Myocyte (in vitro differentiated cells): ENCODE results near the gene P2RX6. TPM values are rescaled to one million over a fixed set of nuclear protein-coding genes. Genes with fewer than 3 reads are reported as not detected.
"Not testable (repeated sequence)": the region's sequence is repeated elsewhere in the genome, so short reads cannot be mapped to it uniquely, and the experiment has no call there.

Source experiments
- DNase-seq: peaks from one replicate; pipeline ENCODE4 v3.0.0-alpha.2; 2012; ENCODE audit warnings: low read depth
- total RNA-seq: library from RNA; depleted of rRNA; stranded (reverse); fragments of >200 nt; gene quantifications from 2 replicates; pipeline ENCODE4 v1.2.3, GENCODE V29; 2014

Gene P2RX6
- total RNA-seq, 1 donor from 2014 or later = 72.8 TPM

DNA sequence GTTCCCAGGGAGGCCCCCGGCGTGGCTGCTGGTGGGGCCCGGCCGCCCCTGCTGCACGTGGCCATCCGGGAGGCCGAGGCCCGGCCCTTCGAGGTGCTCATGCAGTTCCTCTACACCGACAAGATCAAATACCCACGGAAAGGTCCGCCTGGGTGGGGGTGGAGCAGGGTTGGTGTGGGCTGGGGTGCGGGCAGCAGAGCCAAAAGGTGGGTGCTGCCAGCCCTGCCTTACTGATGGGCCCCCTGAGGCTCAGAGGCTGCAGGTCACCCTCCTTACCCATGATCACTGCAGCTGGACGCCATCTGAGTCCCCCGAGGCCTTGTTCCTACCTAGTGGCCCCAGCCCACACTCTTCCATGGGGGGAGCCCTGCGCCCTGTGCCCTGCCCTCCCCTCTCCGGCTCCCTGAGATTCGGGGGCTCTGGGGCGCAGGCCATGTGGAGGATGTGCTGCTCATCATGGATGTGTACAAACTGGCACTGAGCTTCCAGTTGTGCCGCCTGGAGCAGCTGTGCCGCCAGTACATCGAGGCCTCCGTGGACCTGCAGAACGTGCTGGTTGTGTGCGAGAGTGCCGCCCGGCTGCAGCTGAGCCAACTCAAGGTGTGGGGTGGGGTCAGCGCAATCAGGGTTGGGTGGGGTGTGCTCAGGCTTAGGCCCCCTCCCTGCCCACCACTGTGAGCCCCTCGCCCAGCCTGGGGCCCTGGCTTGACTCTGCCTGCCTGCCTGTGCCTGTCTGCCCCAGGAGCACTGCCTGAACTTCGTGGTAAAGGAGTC is 20.6 kb upstream of the P2RX6 start:
- DNase-seq = no peak

DNA sequence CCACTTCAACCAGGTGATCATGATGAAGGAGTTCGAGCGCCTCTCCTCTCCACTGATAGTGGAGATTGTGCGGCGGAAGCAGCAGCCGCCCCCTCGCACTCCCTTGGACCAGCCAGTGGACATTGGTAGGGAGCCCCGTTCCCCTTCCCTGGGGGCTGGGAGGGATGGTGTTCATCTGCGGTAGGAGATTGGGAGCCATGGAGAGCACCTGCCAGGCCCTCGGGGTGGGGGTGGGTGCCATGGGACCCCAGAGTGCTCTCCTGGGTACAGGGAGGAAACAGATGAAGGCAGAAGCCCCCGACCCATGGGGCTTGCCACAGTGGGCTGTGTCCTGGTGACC is 20.1 kb upstream of the P2RX6 start:
- no peak for DNase-seq

- DNase-seq = no peak
These were observed 19.5 kb upstream of the P2RX6 start for GRCh38 chr22:20995329-20996030.

- no peak for DNase-seq
These were observed 18.9 kb upstream of the P2RX6 start for GRCh38 chr22:20996031-20996410.

- no peak for DNase-seq
These were observed 18.1 kb upstream of the P2RX6 start for GRCh38 chr22:20996598-20997535.

DNA sequence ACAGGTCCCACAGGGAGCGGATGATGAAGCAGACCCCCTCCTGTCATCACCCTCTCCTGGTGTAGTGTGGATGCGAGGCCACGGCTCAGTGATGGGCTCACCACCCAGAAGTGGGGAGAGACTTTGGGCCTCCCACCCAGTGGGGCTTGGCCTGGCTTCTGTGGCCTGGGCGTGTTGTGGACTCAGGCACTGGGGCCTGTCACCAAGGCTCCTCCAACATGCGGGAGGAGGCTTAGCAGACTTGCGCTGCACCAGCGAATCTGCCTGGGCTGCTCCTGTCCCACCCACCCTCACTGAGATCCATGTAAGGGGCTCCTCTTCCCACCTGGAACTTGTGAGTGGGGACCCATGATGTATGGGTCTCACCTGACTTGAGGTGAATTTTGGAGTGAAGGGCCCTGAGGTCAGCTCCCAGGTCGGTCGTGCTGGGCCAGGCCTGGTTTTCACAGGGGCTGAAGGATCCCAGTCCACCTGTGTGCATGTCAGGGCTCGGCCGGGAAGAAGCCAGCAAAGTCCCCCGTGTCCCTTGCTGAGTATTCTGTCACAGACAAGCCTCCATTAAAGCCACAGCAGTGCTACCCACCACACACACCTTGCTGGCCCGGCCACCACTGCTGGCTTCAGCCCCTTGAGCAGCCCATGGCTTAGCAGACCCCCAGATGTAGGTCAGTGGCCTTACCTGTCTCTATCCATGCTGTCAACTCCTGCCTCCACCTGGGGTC is 17.3 kb upstream of the P2RX6 start:
- DNase-seq = no peak

- no peak for DNase-seq
These were observed 16.3 kb upstream of the P2RX6 start for GRCh38 chr22:20998411-20999336.

GRCh38 chr22:20999350-21000206 is 15.4 kb upstream of the P2RX6 start:
- no peak for DNase-seq

DNA sequence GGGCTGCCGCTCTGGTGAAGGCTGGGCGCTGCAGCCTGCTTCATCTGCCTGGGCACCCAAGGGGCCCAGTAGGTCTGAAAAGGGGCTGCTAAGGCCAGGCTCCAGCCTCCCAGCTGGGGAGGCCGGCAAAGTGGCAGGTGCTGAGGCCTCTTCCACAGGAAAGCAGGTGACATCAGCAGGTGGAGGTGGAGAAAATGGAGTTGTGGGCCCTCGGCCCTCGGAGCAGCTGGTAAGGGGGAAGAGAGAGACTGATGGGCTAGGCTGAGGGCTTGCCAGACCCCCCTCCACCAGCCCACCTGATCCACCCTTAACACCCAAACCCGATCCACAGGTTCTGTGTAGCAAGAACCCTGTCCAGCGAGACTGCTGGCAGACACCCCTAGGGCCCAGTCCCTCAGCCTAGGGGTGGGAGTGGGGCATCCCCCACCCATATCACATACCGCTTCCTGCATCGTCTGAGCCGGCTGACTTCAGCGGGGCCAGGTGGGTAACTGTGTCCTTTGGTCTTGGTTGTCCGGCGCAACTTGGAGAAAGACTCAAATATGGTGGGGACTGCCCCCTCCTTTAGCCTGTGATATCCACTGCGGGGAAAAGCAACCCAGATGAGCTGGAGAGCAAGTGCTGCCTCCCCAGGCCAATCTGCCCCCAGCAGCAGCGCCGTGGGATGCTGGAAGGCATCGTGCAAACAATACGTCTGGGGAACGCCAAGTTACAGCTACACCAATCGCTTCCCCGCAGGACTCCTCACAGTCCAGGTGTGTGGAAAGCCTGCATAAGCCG is 14.6 kb upstream of the P2RX6 start:
- DNase-seq = no peak

DNA sequence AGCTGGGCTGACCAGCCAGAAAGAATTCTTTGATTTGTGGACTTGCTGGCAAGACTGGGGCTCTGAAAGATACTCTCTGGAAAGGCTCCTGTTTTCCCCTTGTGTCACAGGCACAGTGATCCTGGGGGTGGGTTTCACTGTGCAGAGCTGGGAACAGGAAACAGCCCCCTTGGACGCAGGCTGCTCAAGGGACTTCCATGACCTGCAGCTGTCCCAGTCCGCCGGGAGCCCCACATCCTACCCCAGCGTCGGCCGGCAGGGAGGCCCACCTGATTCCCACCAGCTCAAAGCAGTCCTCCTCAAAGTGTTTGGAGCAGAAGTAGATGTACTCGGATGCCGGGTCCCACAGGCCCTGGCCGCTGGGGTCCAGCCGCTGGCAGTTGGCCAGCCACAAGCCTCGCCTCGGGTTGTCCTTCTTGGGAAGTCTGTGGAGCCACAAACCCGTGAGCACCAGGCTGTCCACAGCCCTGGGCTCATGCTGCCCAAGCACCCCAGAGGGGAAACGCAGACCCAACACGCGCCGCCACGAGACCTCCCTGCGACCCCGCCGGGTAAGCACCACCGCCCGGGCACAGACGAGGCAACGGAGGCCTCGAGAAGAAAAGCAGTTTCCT is 13.9 kb upstream of the P2RX6 start:
- no peak for DNase-seq

- peak; percentile 97 for DNase-seq
These were observed 13.2 kb upstream of the P2RX6 start, which contains the start of gene THAP7 for GRCh38 chr22:21001601-21002325. TSS of gene THAP7 (minus strand) at chr22:21002118. CDS start at chr22:21001911, 207 bp downstream.

DNA sequence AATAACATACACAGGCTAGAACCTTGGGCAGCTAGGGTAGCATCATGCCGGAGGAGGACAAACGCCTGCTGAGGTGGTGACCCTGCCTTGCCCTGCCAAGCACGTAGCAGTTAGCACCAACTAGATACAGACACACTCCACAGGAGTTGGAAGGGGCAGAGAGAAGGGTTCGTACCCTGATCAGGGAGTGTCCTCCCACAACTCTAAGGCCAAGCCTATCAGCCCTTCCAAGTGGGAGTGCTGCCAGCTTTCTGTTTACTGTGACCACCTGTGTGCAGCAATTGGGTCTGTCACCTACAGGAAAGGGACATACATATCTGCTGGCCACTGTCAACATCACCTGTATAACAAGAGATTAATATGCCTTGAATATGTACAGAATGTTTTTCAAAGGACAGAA is 11.2 kb upstream of the P2RX6 start:
- no peak for DNase-seq

DNA sequence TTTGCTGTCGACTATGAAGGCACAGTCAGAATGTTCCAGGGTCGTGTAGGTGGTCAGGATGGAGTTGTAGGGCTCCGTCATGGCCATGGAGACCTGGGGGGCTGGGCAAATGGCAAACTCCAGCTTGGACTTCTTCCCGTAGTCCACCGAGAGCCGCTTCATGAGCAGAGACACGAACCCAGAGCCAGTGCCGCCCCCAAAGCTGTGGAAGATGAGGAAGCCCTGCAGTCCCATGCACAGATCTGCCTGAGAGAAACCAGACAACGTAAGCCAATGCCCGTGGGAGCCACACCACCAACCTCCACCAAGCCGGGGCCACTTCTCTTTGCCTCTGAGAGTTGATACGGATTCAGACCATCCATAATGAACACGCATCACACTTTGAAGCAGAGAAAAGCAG is 5.8 kb upstream of the P2RX6 start:
- not testable (repeated sequence) for DNase-seq

DNA sequence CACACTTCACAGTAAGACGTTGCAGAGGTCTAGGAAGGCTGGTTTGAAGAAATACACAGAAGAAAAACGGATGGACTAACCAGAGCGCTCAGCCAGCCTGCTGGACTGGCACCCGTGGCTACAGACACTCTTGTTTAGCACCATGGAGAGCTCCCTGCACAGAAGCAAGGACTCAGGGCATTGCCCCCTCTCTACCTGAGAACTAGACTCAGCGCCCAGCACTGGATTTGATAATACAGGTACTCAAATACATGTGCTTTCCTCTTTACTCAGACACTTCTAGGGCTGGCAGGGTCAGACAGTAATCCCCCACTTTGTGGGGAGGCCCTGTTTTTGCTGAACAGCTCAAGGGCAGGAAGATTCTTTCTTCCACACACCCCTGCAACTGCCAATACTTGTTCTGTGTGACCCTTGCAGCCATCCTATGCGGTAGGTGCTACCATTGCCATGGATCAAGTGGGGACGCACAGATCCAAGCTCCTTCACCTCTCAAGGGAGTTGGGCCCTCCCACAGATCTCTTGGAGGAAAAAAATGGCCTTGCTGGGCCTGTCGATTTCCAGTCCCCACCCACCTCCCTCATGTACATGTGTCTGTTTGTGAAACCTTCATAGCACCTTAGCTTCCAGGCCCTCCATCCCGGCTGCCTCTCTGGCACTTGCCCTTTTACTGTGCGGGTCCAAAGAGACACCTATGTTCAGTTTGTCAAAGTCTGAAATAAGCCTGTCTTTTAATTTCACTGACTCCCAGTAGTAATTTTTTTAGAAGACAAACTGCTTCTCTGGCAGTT is 5.1 kb upstream of the P2RX6 start:
- peak; percentile 53 for DNase-seq

DNA sequence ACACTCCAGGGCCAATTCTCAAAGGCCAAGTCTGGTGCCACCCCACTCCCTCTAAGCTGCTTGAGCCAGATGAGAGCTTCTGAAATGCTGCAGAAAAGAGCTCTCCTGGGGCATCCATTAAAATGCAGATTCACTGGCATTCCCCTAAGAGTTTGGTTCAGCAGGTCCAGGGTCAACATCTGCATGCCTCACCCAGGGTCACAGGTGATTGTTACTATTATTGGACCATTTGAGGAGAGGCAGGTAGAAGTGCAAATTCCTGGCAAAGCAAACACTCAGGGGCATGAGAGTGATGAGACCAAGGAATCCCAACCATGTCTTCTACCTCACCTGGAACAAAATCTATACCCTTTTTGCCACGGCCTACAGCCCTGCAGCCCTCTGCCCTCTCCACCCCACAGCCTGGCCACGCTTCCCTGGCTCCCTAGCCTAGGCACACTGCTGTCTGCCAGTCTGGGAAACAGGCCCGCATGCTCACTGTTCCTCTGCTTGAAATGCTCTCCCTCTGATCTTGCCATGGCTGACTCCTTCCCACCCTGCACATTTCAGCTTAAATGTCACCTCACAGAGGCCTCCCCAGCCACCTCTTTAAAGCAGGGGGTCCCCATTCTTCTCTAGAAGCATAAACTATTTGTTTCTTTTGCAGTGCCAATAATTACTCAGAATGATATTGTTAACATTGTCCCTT is 4.4 kb upstream of the P2RX6 start:
- DNase-seq = no peak
